Psoas muscle (tissue), 8 donors: ENCODE results near the gene EFHD2. TPM values are rescaled to one million over a fixed set of nuclear protein-coding genes. Genes with fewer than 3 reads are reported as not detected.

Experiments
- ATAC-seq, 4 donors: fragments of 200-7000 bp; cut with Tn5 transposase; one replicate each; pipeline ENCODE4 v1.9.1; 2020; ENCODE audit warnings: moderate library complexity in 3 of 4, mild to moderate bottlenecking in 2 of 4
- DNase-seq, 2 donors: peaks; one replicate each; pipeline ENCODE4 v3.0.0-alpha.2; 2020
- H3K27ac ChIP-seq: fragments of 200-600 bp; one replicate; pipeline ENCODE4 v1.8.0; 2022
- H3K27me3 ChIP-seq, 3 donors: fragments of 200-600 bp in 1 of 3; one replicate each; pipeline versions ENCODE4 v1.6.1 to v1.8.0; 2013 to 2022; ENCODE audit warnings: low read length in 2 of 3, mild to moderate bottlenecking in 2 of 3, moderate library complexity in 1 of 3; ENCODE audit not compliant: insufficient read depth in 3 of 3
- H3K36me3 ChIP-seq, 2 donors: fragments of 200-600 bp in 1 of 2; one replicate each; pipeline versions ENCODE4 v1.6.1 to v1.8.0; 2013 to 2022; ENCODE audit warnings: low read depth in 1 of 2, mild to moderate bottlenecking in 1 of 2, moderate library complexity in 1 of 2; ENCODE audit not compliant: insufficient read depth in 1 of 2
- H3K4me1 ChIP-seq: fragments of 200-600 bp; one replicate; pipeline ENCODE4 v1.8.0; 2022
- H3K4me3 ChIP-seq: fragments of 200-600 bp; one replicate; pipeline ENCODE4 v1.8.0; 2022; ENCODE audit warnings: mild to moderate bottlenecking
- H3K9me3 ChIP-seq: fragments of 200-600 bp; one replicate; pipeline ENCODE4 v1.8.0; 2022
- CTCF ChIP-seq: fragments of 200-600 bp; IDR thresholded peaks from one replicate; pipeline ENCODE4 v1.8.0; 2022; ENCODE audit warnings: antibody characterized with exemption
- WGBS, 3 donors: extraction: QIAGEN DNeasy Blood & Tissue Kit; methylation state at CpG; one replicate each; pipeline versions ENCODE4 v1.1.6 to v1.1.7; 2013; 5-methylcytosine and 5-hydroxymethylcytosine counted together
- intact Hi-C, 2 donors: fragments of 100-400 bp; cut with DNase I; formaldehyde crosslinking; loops; one replicate each; pipeline versions ENCODE4 v1.11.0 to v1.14.2; 2022
- polyA plus RNA-seq, 3 donors: library from polyadenylated mRNA; stranded (reverse); fragments of 200-250 nt; gene quantifications; one replicate each; pipeline ENCODE4 v1.2.3, GENCODE V29; 2013
- total RNA-seq, 4 donors: library from RNA; stranded (reverse); fragmentation: NEBNext Ultra II Directional in 2 of 4; extraction: Animal tissue kit (Norgen Biotek cat#: 25700) in 2 of 4; gene quantifications; one replicate each; pipeline versions ENCODE4 v1.2.1 to v1.2.4, GENCODE V29; 2021 to 2023
- donor health status: healthy with polysubstance abuse.
- donor health status: DM: no; HTN: no; CAD: no; lungs with moderate emphysema.
- donor health status: Bipolar disorder and iron deficiency.
- donor health status: healthy.
- donor health status: DM: yes; HTN: yes; CAD: no.
- donor health status: DM: no; HTN: no; CAD: no.
- donor health status: DM: no; HTN: no; CAD: no.
- donor health status: DM: yes; HTN: yes; CAD: no.

The EFHD2 gene
- total and polyA plus RNA-seq, 7 donors, result 2.3 to 6.9 (median 5.4) TPM

DNA sequence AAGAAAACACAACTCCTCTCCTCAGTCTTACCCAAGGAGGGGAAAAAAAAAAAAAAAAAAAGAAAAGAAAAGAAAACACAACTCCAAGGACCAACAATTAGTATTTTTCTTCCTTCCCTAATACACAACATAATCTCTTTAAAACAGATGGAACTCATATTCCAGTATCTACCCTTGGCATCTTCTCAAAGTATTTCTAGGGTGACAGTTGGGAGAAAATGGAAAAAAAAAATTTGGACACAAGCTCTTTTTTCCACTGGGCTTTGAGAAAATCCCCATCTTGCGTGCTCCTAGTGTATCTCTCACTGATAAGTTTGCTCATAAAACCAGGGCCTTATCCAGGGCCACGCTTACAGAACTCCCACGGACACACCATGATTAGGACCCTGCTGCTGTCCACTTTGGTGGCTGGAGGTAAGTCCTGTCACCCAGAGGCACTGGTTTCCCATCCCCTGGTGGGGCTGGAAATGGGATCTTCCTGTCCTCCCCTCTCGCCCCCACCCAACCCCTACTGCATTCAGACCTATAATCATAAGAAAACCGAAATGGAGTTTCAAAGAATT, 66.1 kb downstream of the EFHD2 start, which contains the start of gene CELA2B:
Gene CELA2B (plus strand): TSS at position 353 of the 563 bp plus-strand sequence. CDS start 22 bp downstream, at position 375.
- Histone ChIP-seq H3K4me3 (no peak within 1 kb of the TSS), H3K27ac (no peak within 1 kb of the TSS), H3K4me1 (no peaks in the 10 kb centered on the region), H3K9me3 (no peaks in the 10 kb centered on the region), H3K27me3 (no peaks in the 10 kb centered on the region), H3K36me3 (no peaks in the 10 kb centered on the region)
- intact Hi-C loops, result no loop called here
- ATAC-seq (no peak), DNase-seq (no peak)
- no peak for TF ChIP-seq CTCF
- 72 to 78% (median 74%) methylated on average over 5 of the region's 5 CpGs for WGBS, 3 donors

- Histone ChIP-seq H3K4me3 (no peak overlapping the region), H3K27me3 (no peaks in the 10 kb centered on the region), H3K9me3 (no peaks in the 10 kb centered on the region), H3K4me1 (no peaks in the 10 kb centered on the region), H3K27ac (no peak overlapping the region), H3K36me3 (no peaks in the 10 kb centered on the region)
- ATAC-seq (no peak), DNase-seq (no peak)
- intact Hi-C loops, result no loop called here
- no peak for TF ChIP-seq CTCF
- WGBS, 3 donors, result 95 to 98% (median 96%) methylated on average over 3 of the region's 3 CpGs
These were observed 67.2 kb downstream of the EFHD2 start for GRCh38 chr1:15476927-15477326.

DNA sequence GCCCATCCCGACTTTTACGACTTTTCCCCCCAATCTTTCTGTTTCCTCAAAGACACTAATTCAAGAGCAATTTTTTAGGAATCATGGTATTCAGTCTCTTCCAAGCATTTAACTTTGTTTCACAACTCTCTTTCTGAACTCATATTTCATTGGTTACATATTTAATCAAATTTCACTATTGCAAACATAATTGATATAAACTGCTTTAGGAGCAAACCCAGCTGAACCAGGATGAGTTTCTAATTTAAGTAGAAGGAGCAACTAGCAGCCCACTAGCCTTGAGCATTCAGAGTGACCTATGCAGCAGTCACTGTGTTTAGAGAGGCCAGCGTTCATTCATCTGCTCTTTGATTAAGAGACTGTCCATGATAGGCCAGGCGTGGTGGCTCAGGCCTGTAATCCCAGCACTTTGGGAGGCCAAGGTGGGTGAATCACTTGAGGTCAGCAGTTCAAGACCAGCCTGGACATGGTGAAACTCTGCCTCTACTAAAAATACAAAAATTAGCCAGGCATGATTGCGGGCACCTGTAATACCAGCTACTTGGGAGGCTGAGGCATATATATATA, 68.0 kb downstream of the EFHD2 start:
- Histone ChIP-seq H3K9me3 (no peaks in the 10 kb centered on the region), H3K36me3 (no peaks in the 10 kb centered on the region), H3K4me1 (no peaks in the 10 kb centered on the region), H3K4me3 (no peak overlapping the region), H3K27ac (no peak overlapping the region), H3K27me3 (no peaks in the 10 kb centered on the region)
- no peak for TF ChIP-seq CTCF
- intact Hi-C loops, result no loop called here
- ATAC-seq, result no peak
- DNase-seq, result no peak
- 93 to 95% (median 94%) methylated on average over 5 of the region's 5 CpGs for WGBS, 3 donors

Other genes starting within 250 kb of the EFHD2 start
- gene FHAD1, start 162.7 kb upstream of the EFHD2 start, total RNA-seq, result under 1 TPM in 2 of 4 donors, not detected in 2; 0.06 to 0.24 TPM
- under 1 TPM in 1 of 3 donors, not detected in 2; 0.03 TPM for gene FHAD1, start 162.7 kb upstream of the EFHD2 start, polyA plus RNA-seq
- under 1 TPM in 1 of 4 donors, not detected in 3; 0.17 TPM for gene CTRC, start 28.6 kb downstream of the EFHD2 start, total RNA-seq
- gene CTRC, start 28.6 kb downstream of the EFHD2 start, polyA plus RNA-seq, result under 1 TPM in 2 of 3 donors, not detected in 1; 0.08 to 0.68 TPM
- 1 to 10 TPM in 1 of 4 donors, not detected in 3; 2.1 TPM for gene CELA2A, start 46.8 kb downstream of the EFHD2 start, total RNA-seq
- gene CELA2A, start 46.8 kb downstream of the EFHD2 start, polyA plus RNA-seq, result under 1 TPM in 1 of 3 donors, not detected in 2; 0.10 TPM
- gene CELA2B, start 66.2 kb downstream of the EFHD2 start, total RNA-seq, result under 1 TPM in 1 of 4 donors, not detected in 3; 0.36 TPM
- not detected for gene CELA2B, start 66.2 kb downstream of the EFHD2 start, polyA plus RNA-seq
- 1 to 10 TPM; 6.1 to 8.9 (median 7.4) TPM for gene CASP9, start 114.3 kb downstream of the EFHD2 start, total RNA-seq
- 10 to 100 TPM in 1 of 3 donors, 1 to 10 TPM in 2; 5.3 to 10.5 (median 9.9) TPM for gene CASP9, start 114.3 kb downstream of the EFHD2 start, polyA plus RNA-seq
- gene DNAJC16, start 117.0 kb downstream of the EFHD2 start, total RNA-seq, result 10 to 100 TPM; 17.2 to 29.9 (median 22.7) TPM
- 10 to 100 TPM in 1 of 3 donors, 1 to 10 TPM in 2; 6.8 to 16.2 (median 6.8) TPM for gene DNAJC16, start 117.0 kb downstream of the EFHD2 start, polyA plus RNA-seq
- 10 to 100 TPM in 1 of 4 donors, 1 to 10 TPM in 3; 2.6 to 12.6 (median 3.4) TPM for gene AGMAT, start 175.2 kb downstream of the EFHD2 start, total RNA-seq
- 1 to 10 TPM; 2.6 to 8.1 (median 7.2) TPM for gene AGMAT, start 175.2 kb downstream of the EFHD2 start, polyA plus RNA-seq
- 10 to 100 TPM; 23.8 to 80.2 (median 39.5) TPM for gene DDI2, start 207.6 kb downstream of the EFHD2 start, total RNA-seq
- 10 to 100 TPM in 2 of 3 donors, 1 to 10 TPM in 1; 4.8 to 35.4 (median 18.7) TPM for gene DDI2, start 207.6 kb downstream of the EFHD2 start, polyA plus RNA-seq